Heart right ventricle (tissue), 16 donors: Measurements from ENCODE around the gene GRB10. TPM values are rescaled to one million over a fixed set of nuclear protein-coding genes. Genes with fewer than 3 reads are reported as not detected.
A peak's percentile ranks its signal among the peaks of the same experiment; 100 is the strongest.

Source experiments
- ATAC-seq, 8 donors: fragments of 200-7000 bp; cut with Tn5 transposase; one replicate each; pipeline ENCODE4 v1.9.1; 2020; ENCODE audit warnings: mild to moderate bottlenecking in 8 of 8, moderate library complexity in 8 of 8, moderate number of reproducible peaks in 1 of 8
- DNase-seq, 2 donors: peaks; one replicate each; pipeline ENCODE4 v3.0.0-alpha.2; 2020
- H3K27ac ChIP-seq, 10 donors: fragments of 200-600 bp; sonication (generic) in 2 of 10; one replicate each; pipeline versions ENCODE4 v1.5.0 to v1.8.0; 2020 to 2022; ENCODE audit warnings: mild to moderate bottlenecking in 3 of 10
- H3K27me3 ChIP-seq, 7 donors: fragments of 200-600 bp; one replicate each; pipeline ENCODE4 v1.8.0; 2021 to 2022; ENCODE audit warnings: mild to moderate bottlenecking in 2 of 7
- H3K36me3 ChIP-seq, 9 donors: fragments of 200-600 bp; sonication (generic) in 1 of 9; one replicate each; pipeline versions ENCODE4 v1.5.0 to v1.8.0; 2020 to 2022; ENCODE audit warnings: mild to moderate bottlenecking in 2 of 9
- H3K4me1 ChIP-seq, 9 donors: fragments of 200-600 bp; sonication (generic) in 1 of 9; one replicate each; pipeline versions ENCODE4 v1.5.0 to v1.8.0; 2020 to 2022; ENCODE audit warnings: mild to moderate bottlenecking in 4 of 9
- H3K4me3 ChIP-seq, 10 donors: fragments of 200-600 bp; sonication (generic) in 2 of 10; one replicate each; pipeline versions ENCODE4 v1.5.0 to v1.8.0; 2020 to 2022; ENCODE audit warnings: mild to moderate bottlenecking in 7 of 10, moderate library complexity in 2 of 10
- H3K9me3 ChIP-seq, 11 donors: fragments of 200-600 bp in 10 of 11; sonication (generic) in 2 of 11; one replicate each; pipeline versions ENCODE4 v1.5.0 to v1.8.0; 2013 to 2022; ENCODE audit warnings: mild to moderate bottlenecking in 2 of 11, control low read depth in 1 of 11, moderate library complexity in 1 of 11
- WGBS, 2 donors: extraction: QIAGEN DNeasy Blood & Tissue Kit; methylation state at CpG; one replicate each; pipeline ENCODE4 v1.1.7; 2013; ENCODE audit warnings: inconsistent platforms in 1 of 2; 5-methylcytosine and 5-hydroxymethylcytosine counted together
- intact Hi-C, 10 donors: fragments of 100-400 bp; cut with DNase I; formaldehyde crosslinking; loops; one replicate each; pipeline versions ENCODE4 v1.11.1 to v1.14.2; 2022
- polyA plus RNA-seq, 2 donors: library from polyadenylated mRNA; stranded (reverse); fragments of 200-250 nt; gene quantifications; one replicate each; pipeline ENCODE4 v1.2.3, GENCODE V29; 2013
- total RNA-seq, 10 donors: library from RNA; stranded (reverse); fragmentation: NEBNext Ultra II Directional in 3 of 10; extraction: Animal tissue kit (Norgen Biotek cat#: 25700) in 3 of 10; gene quantifications; one replicate each; pipeline versions ENCODE4 v1.2.1 to v1.2.4, GENCODE V29; 2021 to 2023
- TF ChIP-seq, protein P1 (sequence below), 9 donors: fragments of 200-600 bp; sonication (generic) in 2 of 9; IDR thresholded peaks; one replicate each; pipeline versions ENCODE4 v1.5.0 to v1.8.0; 2021 to 2022; ENCODE audit warnings: antibody characterized with exemption in 9 of 9, mild to moderate bottlenecking in 5 of 9, moderate library complexity in 1 of 9
- donor health status: Arrhythmogenic right ventricular cardiomyopathy.
- donor health status: ischemic (EF 13 %, LVEDD 7.1; RV severe dilation, severe dysfunction).
- donor health status: healthy with polysubstance abuse.
- donor health status: DM: no; HTN: yes; CAD: no.
- donor health status: DM: no; HTN: no; CAD: no.
- donor health status: ischemic (EF 25% LVEDD 6.9; RV normal size, moderate dysfunction).
- donor health status: ischemic (EF 25% LVEDD 5.7; RV mildly dilated, moderate dysfunction).
- donor health status: healthy.
- donor health status: DM: yes; HTN: yes; CAD: no.
- donor health status: Ischemic cardiomyopathy.
- donor health status: ischemic (EF 35%, LVEDD 5.7; RV mildly dilated, moderate dysfunction).
- donor health status: nonischemic (EF 11% LVEDD 7.7; RV severe dilation, severe dysfunction).
- donor health status: DM: yes; HTN: yes; CAD: no.
- donor health status: PGD.
- donor health status: ischemic (EF 29% LVEDD 5.4; RV normal size, mild dysfunction).
- donor health status: nonischemic (EF 23%, LVEDD 6.1; RV moderate dilation, normal function).

Gene GRB10
- total and polyA plus RNA-seq, 12 donors = 13.2 to 48.7 (median 29.6) TPM

DNA sequence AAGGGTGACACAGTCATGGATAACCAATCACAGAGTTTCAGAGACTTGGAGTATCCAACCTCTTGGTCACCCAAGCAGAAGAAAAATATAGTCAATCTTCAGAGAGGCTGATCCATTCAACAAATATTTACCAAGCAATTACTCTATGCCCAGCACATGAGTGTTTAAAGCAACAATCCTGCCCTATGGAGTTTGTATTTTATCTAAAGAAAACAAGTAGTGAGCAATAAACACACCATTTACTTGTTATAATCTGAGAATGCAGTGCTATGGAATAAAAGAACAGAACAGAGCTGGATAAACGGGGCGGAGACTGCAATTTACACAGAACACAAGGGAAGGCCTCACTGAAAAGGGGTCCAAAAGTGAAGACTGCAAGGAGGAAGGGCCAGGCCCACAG lies 63.8 kb downstream of the GRB10 start:
- ATAC-seq (no peak), DNase-seq (no peak)
- Histone ChIP-seq H3K27ac (peak overlapping the region in 1 of 10 donors; percentile 4), H3K27me3 (no peaks in the 10 kb centered on the region), H3K4me1 (peaks cover 3 to 93% (median 65%) of the 10 kb centered on the region in 9 donors), H3K4me3 (no peak overlapping the region), H3K36me3 (peaks cover 0 to 6% (median 0%) of the 10 kb centered on the region in 9 donors), H3K9me3 (no peaks in the 10 kb centered on the region)
- WGBS, 2 donors = 89 to 91% methylated on average over 2 of the region's 2 CpGs
- intact Hi-C loops = no loop called here
- TF ChIP-seq, protein P1, sequence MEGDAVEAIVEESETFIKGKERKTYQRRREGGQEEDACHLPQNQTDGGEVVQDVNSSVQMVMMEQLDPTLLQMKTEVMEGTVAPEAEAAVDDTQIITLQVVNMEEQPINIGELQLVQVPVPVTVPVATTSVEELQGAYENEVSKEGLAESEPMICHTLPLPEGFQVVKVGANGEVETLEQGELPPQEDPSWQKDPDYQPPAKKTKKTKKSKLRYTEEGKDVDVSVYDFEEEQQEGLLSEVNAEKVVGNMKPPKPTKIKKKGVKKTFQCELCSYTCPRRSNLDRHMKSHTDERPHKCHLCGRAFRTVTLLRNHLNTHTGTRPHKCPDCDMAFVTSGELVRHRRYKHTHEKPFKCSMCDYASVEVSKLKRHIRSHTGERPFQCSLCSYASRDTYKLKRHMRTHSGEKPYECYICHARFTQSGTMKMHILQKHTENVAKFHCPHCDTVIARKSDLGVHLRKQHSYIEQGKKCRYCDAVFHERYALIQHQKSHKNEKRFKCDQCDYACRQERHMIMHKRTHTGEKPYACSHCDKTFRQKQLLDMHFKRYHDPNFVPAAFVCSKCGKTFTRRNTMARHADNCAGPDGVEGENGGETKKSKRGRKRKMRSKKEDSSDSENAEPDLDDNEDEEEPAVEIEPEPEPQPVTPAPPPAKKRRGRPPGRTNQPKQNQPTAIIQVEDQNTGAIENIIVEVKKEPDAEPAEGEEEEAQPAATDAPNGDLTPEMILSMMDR (IDR thresholded peaks at IDR 0.05) = no peak

DNA sequence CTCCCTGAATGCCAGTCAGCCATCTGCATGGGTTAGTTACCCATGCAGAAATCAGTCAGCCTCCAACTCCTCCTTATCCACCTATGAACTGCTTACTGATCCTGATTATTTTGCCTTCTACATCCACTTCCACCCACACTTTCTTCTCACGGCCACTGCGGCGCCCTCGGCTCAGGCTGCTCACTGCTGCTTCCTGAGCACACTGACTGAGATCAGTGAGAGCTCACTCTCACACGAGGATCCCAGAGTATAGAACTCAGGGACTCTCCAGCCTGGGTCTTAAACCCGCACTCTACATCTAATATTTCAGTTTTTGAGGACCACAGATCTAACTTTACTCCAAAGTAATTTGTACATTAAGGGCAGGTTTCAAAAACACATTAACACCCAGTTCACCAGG lies 64.4 kb downstream of the GRB10 start:
- no peak overlapping the region for H3K4me3 ChIP-seq
- DNase-seq (no peak), ATAC-seq (peak in 5 of 8 donors; percentile 16 to 59 (median 46))
- intact Hi-C loops = no loop called here
- H3K36me3 ChIP-seq = peaks cover 0 to under 1% (median 0%) of the 10 kb centered on the region in 9 donors
- no peaks in the 10 kb centered on the region for H3K27me3 ChIP-seq
- peak overlapping the region in 2 of 10 donors; percentile 4 to 6 for H3K27ac ChIP-seq
- WGBS, 2 donors = 42 to 61% methylated on average over 6 of the region's 6 CpGs
- peaks cover 3 to 92% (median 68%) of the 10 kb centered on the region in 9 donors for H3K4me1 ChIP-seq
- H3K9me3 ChIP-seq = no peaks in the 10 kb centered on the region
- TF ChIP-seq, protein P1 (IDR thresholded peaks at IDR 0.05) = peak in 2 of 9 donors; percentile 20 to 22

DNA sequence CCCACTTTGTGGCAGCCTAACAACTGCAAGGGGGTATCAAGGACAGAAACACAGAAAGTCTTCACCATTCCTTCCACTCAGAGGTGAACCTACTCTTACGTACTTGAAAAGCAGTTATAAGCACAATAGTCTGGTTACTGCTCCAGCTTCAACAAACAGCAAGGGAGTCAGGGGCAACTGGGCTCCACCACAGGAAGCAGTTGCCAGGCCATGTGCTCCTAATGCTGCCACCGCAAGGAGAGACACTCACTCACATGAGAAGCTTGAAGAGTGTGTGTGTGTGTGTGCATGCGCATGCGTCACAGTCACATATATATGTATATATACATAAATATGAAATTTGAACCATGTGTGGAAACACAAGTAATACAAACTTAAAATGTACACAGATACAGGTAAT lies 65.5 kb downstream of the GRB10 start:
- peaks cover 3 to 97% (median 72%) of the 10 kb centered on the region in 9 donors for H3K4me1 ChIP-seq

DNA sequence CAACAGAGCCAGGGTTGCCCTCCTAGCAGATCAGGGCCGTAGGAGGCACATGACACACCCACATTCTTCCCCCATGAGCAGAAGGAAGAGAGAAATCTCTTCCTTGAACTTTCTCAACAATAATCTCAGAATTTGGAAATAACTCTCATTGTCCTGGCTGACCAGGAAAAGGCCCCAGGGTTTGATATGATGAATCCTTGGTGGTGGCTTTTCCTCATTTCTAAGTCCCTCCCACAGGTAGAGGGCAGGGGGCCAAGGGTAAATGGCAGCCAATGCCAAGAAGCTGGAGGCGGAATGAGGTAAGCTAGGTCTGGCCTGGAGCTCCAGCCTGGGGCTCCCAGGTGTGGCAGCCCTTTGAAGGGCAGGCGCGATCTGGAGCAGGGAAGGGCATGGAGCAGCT lies 67.8 kb downstream of the GRB10 start:
- H3K4me1 ChIP-seq = peaks cover 8 to 100% (median 73%) of the 10 kb centered on the region in 9 donors
- intact Hi-C loops = loop anchor here in 2 of 10 donors (5.0 kb wide), 2 partner anchors 72 to 77 kb away; no protein-coding TSS in a partner anchor
- no peak for ATAC-seq
- no peaks in the 10 kb centered on the region for H3K9me3 ChIP-seq
- H3K27me3 ChIP-seq = no peaks in the 10 kb centered on the region
- no peak for DNase-seq
- H3K4me3 ChIP-seq = no peak overlapping the region
- H3K36me3 ChIP-seq = peaks cover 0 to 5% (median 0%) of the 10 kb centered on the region in 9 donors
- TF ChIP-seq, protein P1 (IDR thresholded peaks at IDR 0.05) = no peak
- no peak overlapping the region for H3K27ac ChIP-seq
- 79 to 91% methylated on average over 4 of the region's 4 CpGs for WGBS, 2 donors

More for the DNA sequence above, 65.5 kb downstream of the GRB10 start:
- Histone ChIP-seq H3K36me3 (no peaks in the 10 kb centered on the region), H3K27me3 (no peaks in the 10 kb centered on the region), H3K9me3 (no peaks in the 10 kb centered on the region), H3K4me3 (no peak overlapping the region), H3K27ac (no peak overlapping the region)
- TF ChIP-seq, protein P1 (IDR thresholded peaks at IDR 0.05) = no peak
- ATAC-seq (no peak), DNase-seq (no peak)
- 90 to 99% methylated on average over 4 of the region's 4 CpGs for WGBS, 2 donors
- intact Hi-C loops = no loop called here
